Retinal pigment epithelial cell (primary cell): ENCODE results near the gene CC2D1B.
A peak's percentile ranks its signal among the peaks of the same experiment; 100 is the strongest.

ENCODE experiments used
- DNase-seq: peaks from one replicate; pipeline ENCODE4 v3.0.0-alpha.2; 2010; ENCODE audit warnings: low read depth
- H3K4me3 ChIP-seq: 2 replicates; pipeline ENCODE4 v1.5.1; 2011; ENCODE audit warnings: mild to moderate bottlenecking, low read length, control low read depth, moderate library complexity
- CTCF ChIP-seq: conservative IDR thresholded peaks from 2 replicates; pipeline ENCODE4 v1.5.1; 2011; ENCODE audit warnings: low read depth, low read length, control low read depth, inconsistent platforms

The CC2D1B gene

GRCh38 chr1:52365746-52366516 is at the start of gene CC2D1B:
Gene CC2D1B, minus strand, starts transcription at chr1:52366205. Its CDS starts 1,585 bp downstream, at chr1:52364620.
- H3K4me3 ChIP-seq = peak within 1 kb of the TSS; percentile 93
- peak; percentile 93 for DNase-seq
- TF ChIP-seq CTCF = no peak

- no peak for DNase-seq
- no peak overlapping the region for H3K4me3 ChIP-seq
- TF ChIP-seq CTCF = no peak
These were observed 48.9 kb upstream of the CC2D1B start for GRCh38 chr1:52414942-52415341.

- DNase-seq = no peak
- TF ChIP-seq CTCF = no peak
- H3K4me3 ChIP-seq = no peak overlapping the region
These were observed 47.5 kb upstream of the CC2D1B start for GRCh38 chr1:52413410-52413989.

DNA sequence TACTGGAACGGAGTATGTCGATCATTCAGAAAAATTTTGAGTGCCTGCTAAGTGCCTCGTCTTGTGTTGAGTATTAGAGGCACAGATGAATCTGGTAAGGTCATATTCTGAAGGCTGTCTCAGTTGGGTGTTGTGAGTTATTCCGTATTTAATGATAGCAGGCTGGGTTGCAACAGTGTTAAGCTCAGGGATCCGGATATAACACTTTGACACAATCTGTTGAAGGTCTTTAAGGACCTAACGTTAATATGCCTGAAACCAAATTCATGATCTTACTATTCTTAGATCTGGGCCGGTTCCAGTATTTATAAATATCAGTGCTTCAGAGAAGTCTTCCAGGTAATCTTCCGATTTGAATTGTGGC is 39.0 kb upstream of the CC2D1B start:
- DNase-seq = no peak
- peak overlapping the region; percentile 77 for H3K4me3 ChIP-seq
- TF ChIP-seq CTCF = no peak

- peak; percentile 88 for DNase-seq
- TF ChIP-seq CTCF = peak; percentile 64
- peak within 1 kb of the TSS; percentile 77 for H3K4me3 ChIP-seq
These were observed 38.3 kb upstream of the CC2D1B start, which contains the start of the genes ORC1 and PRPF38A for GRCh38 chr1:52404116-52404974. Gene ORC1, minus strand, starts transcription at chr1:52404423. Its CDS starts 2,200 bp downstream, at chr1:52402223. Gene PRPF38A, plus strand, starts transcription at chr1:52404602. Its CDS starts 148 bp downstream, at chr1:52404750.

- peak overlapping the region; percentile 77 for H3K4me3 ChIP-seq
- no peak for TF ChIP-seq CTCF
- DNase-seq = no peak
These were observed 37.6 kb upstream of the CC2D1B start for GRCh38 chr1:52403566-52404115.
